Nucleus accumbens (tissue), 56 donors: ENCODE measurements around the gene PLK1.

ENCODE experiments used
- DNase-seq, 56 donors: peaks; one replicate each; lab custom pipeline; 2025; lab: John Stamatoyannopoulos, UW

Gene PLK1

GRCh38 chr16:23679274-23679985 lies 741 bp downstream of the PLK1 start:
- DNase-seq: no peak

DNA sequence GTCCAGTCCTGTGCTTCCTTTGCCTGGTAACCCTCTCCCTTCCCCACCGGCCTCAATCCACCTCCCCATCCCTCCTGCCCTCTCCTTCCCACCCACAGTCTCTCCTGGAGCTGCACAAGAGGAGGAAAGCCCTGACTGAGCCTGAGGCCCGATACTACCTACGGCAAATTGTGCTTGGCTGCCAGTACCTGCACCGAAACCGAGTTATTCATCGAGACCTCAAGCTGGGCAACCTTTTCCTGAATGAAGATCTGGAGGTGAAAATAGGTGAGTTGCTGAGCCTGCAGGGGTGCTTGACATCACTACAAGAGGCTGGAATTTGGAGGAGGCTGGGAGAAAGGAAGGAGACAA lies 1.3 kb downstream of the PLK1 start:
- DNase-seq: no peak

DNA sequence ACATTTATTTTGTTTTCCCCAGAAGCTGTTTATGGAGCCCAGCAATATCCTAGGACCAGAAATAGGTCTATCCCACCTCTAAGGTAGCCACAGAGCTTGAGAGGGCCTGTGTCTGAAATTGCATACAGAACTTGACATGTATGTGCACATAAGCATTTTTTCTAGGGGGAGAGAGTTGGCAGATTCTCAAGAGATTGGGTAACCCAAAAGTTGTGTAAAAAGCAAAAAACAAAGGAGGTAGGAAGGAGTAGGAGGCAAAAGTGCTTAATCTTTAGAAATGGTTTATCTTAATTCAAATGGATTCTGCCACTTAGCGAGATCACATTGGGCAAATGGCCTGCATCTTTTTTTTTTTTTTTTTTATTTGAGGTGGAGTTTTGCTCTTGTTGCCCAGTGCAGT lies 3.5 kb downstream of the PLK1 start:
- no peak for DNase-seq

DNA sequence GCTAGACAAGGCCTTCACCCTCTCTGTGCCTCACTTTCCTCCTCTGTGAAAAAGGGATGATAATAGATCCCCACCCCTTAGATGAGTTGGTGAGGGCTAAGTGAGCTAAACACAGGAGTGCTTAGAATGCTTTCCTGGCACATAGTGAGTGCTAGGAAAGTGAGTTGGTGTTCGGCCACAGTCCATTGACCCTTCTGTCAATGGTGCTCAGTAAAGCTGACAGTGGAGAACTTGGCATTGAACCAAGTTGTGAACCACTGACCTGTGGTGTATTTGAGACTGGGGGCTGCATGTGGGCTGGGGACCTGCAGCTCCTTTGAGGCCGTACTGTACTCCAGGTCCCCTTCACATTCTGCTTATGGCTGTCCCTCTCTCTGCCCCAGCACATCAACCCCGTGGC lies 4.8 kb downstream of the PLK1 start:
- DNase-seq: no peak

DNA sequence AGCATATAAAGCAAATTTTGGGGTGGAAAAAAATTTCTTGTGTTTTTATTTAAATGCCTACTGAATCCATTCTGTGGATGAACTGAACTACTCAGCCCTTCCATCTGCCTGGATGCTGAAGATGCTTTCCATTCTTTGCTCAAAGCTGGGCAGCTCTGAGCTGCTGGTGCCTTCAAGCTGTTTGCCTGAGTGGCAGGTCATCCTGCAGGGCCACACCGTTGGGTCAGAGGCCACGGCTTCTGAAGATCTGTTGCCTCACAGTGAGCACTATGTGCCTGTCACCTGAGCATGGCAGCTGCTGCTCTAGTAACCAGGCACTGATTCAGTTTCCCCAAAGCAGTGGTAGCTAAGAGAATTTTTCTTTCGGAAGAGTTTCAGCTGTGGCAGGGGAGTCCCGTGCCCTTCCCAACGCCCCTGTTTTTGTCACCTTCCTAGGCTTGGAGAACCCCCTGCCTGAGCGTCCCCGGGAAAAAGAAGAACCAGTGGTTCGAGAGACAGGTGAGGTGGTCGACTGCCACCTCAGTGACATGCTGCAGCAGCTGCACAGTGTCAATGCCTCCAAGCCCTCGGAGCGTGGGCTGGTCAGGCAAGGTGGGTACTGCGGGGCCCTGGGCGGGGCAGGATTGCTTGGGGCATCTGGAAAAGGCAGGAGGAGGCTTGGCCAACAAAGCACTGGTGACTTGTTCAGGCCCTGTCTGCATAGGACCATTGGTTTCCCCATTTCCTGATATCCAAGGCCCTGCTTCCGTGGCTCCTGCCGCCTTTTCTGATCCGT lies 8.5 kb downstream of the PLK1 start:
- no peak for DNase-seq

- no peak for DNase-seq
Measured at GRCh38 chr16:23689442-23690187, 10.9 kb downstream of the PLK1 start.

DNA sequence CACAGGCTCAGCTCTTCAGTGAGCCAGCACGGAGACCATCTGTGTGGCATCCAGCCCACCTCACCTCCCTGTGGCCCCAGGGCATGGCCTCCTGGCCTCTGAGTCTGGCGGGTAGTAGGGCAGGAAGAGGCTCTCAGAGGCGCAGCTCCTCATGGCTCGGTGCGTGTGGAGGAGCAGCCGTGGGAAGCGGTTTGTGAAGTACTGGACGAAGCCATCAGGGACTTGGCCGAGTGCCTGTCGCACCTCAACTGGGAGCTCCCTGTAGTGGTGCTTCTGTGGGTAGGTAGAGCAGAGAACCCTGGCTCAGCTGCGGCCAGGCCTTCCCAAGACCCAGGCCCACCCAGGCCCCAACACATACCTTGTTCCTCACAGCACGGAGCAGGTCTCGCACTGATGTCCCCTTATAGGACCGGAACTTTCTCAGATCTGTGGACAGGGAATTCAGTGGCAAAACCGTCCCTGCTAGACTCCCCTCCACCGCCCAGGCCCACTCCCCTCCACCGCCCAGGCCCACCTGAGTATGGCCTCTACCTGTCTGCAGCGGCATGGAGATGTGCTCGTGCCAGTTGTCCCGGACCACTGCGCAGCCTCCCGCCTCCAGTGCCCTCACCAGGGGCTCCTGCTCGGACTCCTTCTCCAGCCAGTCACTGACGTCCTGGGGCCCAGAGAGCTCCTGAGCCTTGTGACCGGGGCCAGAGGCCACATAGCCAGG lies 12.2 kb downstream of the PLK1 start:
- no peak for DNase-seq

DNA sequence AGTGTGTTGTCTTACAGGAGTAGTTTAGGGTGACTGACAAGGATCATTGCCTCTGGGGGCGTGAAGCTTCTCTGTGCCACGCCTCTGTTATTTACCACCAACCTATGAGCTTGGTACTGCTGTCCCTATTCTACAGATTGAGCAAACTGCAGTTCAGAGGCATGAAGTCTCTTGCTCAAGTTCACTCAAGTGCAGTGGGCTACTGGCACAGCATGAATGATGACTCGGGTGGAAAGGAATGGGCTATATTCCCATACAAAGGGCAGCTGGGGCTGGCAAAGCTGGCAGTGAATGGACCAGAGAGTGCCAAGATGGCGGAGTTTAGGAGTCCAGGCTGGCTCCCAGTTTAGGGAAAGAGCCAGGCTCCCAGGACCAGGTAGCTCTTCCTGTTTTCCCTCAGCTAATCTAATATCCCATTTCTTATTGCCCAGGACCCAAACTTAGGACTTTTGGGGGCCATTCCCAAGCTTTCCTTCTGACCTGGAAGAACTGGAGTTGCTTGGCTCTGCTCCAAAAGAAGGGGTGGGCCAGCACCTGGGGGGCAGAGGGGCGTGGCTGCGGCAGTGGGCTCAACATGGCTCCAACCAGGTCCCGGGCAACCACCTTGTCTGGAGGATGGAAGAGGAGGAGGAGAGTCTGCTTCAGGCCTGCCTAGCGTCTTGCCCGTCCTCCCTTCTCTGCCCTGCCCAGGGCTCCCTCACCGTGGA lies 12.9 kb downstream of the PLK1 start:
- DNase-seq: no peak

GRCh38 chr16:23692190-23692837 lies 13.6 kb downstream of the PLK1 start:
- no peak for DNase-seq

DNA sequence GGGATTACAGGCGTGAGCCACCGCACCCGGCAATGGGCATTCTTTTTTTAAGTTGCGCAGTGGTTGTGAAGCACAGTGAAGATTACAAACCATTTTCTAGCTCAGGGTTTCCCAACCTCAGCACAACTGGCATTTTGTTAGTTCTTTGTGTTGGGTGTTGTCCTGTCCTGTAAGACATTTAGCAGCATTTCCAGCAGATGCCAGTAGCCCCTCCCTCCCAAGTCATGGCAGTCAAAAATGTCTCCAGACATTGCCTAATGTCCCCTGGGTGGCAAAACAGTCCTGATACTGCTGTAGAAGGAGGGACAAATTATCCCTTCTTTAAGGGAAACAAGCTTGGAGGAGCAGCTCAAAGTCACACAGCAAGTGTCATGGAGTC lies 15.6 kb downstream of the PLK1 start:
- DNase-seq: no peak

GRCh38 chr16:23694644-23695373 lies 16.1 kb downstream of the PLK1 start:
- DNase-seq: peak in 1 of 56 donors; percentile 4

DNA sequence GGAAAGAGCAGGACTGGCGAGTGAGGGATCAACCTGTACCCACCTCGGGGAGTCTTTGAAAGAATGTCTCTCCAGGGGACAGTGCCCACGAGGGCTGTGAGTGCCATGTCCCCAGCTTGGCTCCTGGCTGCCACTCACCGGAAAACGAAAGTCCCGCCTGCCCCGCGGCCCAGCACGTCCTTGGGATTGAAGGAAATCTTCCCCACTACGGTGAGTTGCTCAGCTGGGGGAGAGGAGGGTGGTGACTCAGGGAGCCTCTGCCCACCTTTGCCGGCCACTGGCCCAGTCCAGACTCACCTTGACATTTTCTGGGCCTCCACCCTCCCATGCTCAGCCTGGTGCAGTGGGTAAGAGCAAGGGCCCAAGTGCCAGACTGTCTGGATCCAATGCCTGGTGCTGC lies 17.1 kb downstream of the PLK1 start:
- no peak for DNase-seq

GRCh38 chr16:23699100-23699499 lies 20.4 kb downstream of the PLK1 start:
- DNase-seq: no peak

GRCh38 chr16:23700093-23700492 lies 21.4 kb downstream of the PLK1 start:
- DNase-seq: no peak

DNA sequence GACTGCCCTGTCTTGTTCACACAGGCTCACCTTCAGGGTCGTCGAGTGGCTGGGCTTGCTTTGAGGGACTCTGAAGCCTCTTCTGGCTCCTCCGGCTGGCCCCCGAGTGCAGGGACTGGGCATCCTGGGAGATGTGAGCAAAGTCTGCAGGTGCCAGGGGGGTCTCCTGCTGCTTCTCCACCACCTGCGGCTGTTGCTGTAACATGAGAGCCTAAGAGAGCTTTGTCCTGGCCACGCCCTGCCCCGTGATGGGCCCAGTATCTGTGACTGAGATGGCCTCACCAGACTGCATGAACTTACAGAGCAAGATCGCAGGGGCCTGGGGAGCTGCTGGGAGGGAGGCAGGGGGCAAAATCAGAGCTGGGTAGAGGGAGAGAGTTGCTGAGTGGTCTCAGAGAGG lies 21.8 kb downstream of the PLK1 start:
- no peak for DNase-seq

DNA sequence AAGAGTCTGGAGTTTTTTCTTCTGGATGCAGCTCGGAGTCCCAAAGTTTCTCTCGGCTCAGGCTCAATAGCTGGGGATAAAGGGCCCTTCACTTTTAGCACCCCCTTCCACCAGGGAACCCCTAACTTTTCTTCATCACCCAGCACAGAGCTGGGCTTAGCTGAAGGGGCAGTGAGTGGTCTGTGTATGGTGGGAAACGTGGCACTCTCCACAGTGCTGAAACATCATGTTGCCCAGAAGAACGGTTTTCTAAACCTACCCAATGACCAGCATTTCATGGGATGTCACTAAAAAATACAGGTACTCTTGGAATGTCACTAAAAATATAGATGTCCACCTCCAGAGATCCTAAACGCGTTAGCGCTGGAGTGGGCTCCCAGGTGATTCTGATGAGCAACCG lies 22.4 kb downstream of the PLK1 start:
- no peak for DNase-seq

- DNase-seq: no peak
Measured at GRCh38 chr16:23702951-23703350, 24.3 kb downstream of the PLK1 start.

DNA sequence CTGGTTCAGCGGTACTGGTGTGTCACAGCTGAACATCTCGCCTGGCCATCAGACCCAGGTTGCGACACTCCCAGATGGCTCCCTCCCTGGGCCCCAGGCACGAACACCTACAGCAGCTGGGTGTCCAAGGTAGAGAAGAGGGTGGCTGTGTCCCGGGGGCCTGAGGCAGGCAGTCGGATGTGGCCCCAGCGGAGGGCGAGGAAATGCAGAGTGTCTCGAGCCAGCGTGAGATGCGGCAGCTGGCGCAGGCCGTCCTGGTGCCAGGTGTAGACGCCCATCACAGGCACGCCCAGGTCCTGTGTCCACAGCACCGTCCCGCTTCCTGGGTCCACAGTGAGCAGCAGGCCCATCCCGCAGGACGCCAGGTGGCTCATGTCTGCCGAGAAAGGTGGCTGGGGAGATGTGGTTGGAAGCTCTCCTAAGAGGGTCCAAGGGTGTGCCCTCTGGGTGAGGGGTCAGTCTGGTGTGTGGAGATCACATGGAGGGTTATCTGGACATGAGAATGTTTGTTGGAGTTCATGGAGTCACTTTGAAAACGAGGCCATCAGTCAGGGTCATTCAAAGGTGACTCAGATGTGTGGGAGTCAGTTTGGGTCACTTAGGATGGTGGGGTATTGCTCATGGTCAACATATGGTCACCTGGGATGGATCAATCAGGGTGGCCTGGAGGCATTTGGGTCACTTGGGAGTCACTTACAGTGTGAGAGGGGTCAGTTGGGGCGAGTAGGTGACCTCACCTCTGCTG lies 26.3 kb downstream of the PLK1 start:
- DNase-seq: no peak

GRCh38 chr16:23705517-23705902 lies 26.8 kb downstream of the PLK1 start:
- DNase-seq: no peak
